ENCODE data around the gene CDH20.

The CDH20 gene

GRCh38 chr18:61574665-61575064 lies 241.4 kb downstream of the CDH20 start:
- ChIA-PET CTCF (interaction anchor here (0.6 kb wide), 1 partner anchor 22 kb away, joined by 4 read pairs; no protein-coding TSS in a partner anchor), POLR2A (no interaction called here)
- H3K27ac ChIP-seq (ENCODE audit: extremely low read depth, low read depth, low read length) = no peak overlapping the region
- no peaks in the 10 kb centered on the region for H3K36me3 ChIP-seq (ENCODE audit: control insufficient read depth in 2 of 2, insufficient read depth in 1 of 2, low read length in 2 of 2)
- H3K9me3 ChIP-seq (ENCODE audit: control insufficient read depth, insufficient read depth, low read depth, low read length) = no peaks in the 10 kb centered on the region
- H3K4me3 ChIP-seq (ENCODE audit: low read depth, low read length) = no peak overlapping the region
- H3K4me1 ChIP-seq (ENCODE audit: control insufficient read depth, insufficient read depth, low read length) = no peaks in the 10 kb centered on the region
- no peak for TF ChIP-seq HOXA7 (CRISPR knock-in tag; IDR thresholded peaks at IDR 0.05; ENCODE audit: borderline replicate concordance)
- TF ChIP-seq ZNF830 (tag by site-specific recombination; IDR thresholded peaks at IDR 0.05; ENCODE audit: low read depth) = no peak
- no peak for TF ChIP-seq ZNF184 (tag by site-specific recombination; IDR thresholded peaks at IDR 0.05)
- TF ChIP-seq FEZF1 (tag by site-specific recombination; IDR thresholded peaks at IDR 0.05) = no peak
- no peak for TF ChIP-seq OVOL3 (tag by site-specific recombination; IDR thresholded peaks at IDR 0.05)
- TF ChIP-seq ELK4 (IDR thresholded peaks at IDR 0.05; ENCODE audit: borderline replicate concordance, low read depth, low read length) = no peak
- TF ChIP-seq TRIM28 (IDR thresholded peaks at IDR 0.05; ENCODE audit: borderline replicate concordance, low read length) = no peak
- TF ChIP-seq ZIC2 (tag by site-specific recombination; IDR thresholded peaks at IDR 0.05) = no peak
- TF ChIP-seq ZNF155 (tag by site-specific recombination; IDR thresholded peaks at IDR 0.05) = no peak
- TF ChIP-seq ZNF707 (tag by site-specific recombination; IDR thresholded peaks at IDR 0.05) = no peak
- no peak for TF ChIP-seq BCL6B (tag by site-specific recombination; IDR thresholded peaks at IDR 0.05)
- no peak for TF ChIP-seq ZNF426 (tag by site-specific recombination; IDR thresholded peaks at IDR 0.05)
- no peak for TF ChIP-seq ZNF529 (tag by site-specific recombination; IDR thresholded peaks at IDR 0.05; ENCODE audit: insufficient replicate concordance)
- no peak for TF ChIP-seq ZNF391 (tag by site-specific recombination; IDR thresholded peaks at IDR 0.05; ENCODE audit: borderline replicate concordance, low read depth)
- no peak for TF ChIP-seq ZNF521 (tag by site-specific recombination; IDR thresholded peaks at IDR 0.05)
- TF ChIP-seq ZNF366 (tag by site-specific recombination; conservative IDR thresholded peaks at IDR 0.05) = no peak
- TF ChIP-seq ZNF148 (tag by site-specific recombination; IDR thresholded peaks at IDR 0.05; ENCODE audit: borderline replicate concordance) = no peak
- TF ChIP-seq IKZF3 (tag by site-specific recombination; IDR thresholded peaks at IDR 0.05) = no peak
- TF ChIP-seq ZNF292 (tag by site-specific recombination; IDR thresholded peaks at IDR 0.05; ENCODE audit: borderline replicate concordance, low read depth) = no peak
- TF ChIP-seq ZNF585B (tag by site-specific recombination; IDR thresholded peaks at IDR 0.05) = no peak

GRCh38 chr18:61575419-61575818 lies 242.2 kb downstream of the CDH20 start:
- H3K4me1 ChIP-seq (ENCODE audit: control insufficient read depth, insufficient read depth, low read length) = no peaks in the 10 kb centered on the region
- no peak overlapping the region for H3K4me3 ChIP-seq (ENCODE audit: low read depth, low read length)
- CTCF ChIA-PET = interaction anchor here (0.6 kb wide), 1 partner anchor 21 kb away, joined by 4 read pairs; no protein-coding TSS in a partner anchor
- H3K9me3 ChIP-seq (ENCODE audit: control insufficient read depth, insufficient read depth, low read depth, low read length) = no peaks in the 10 kb centered on the region
- H3K27ac ChIP-seq (ENCODE audit: extremely low read depth, low read depth, low read length) = no peak overlapping the region
- POLR2A ChIA-PET = no interaction called here
- H3K36me3 ChIP-seq (ENCODE audit: control insufficient read depth in 2 of 2, insufficient read depth in 1 of 2, low read length in 2 of 2) = no peaks in the 10 kb centered on the region
- TF ChIP-seq GLI4 (tag by site-specific recombination; IDR thresholded peaks at IDR 0.05) (no peak), ZNF596 (tag by site-specific recombination; IDR thresholded peaks at IDR 0.05) (no peak), ZIC2 (tag by site-specific recombination; IDR thresholded peaks at IDR 0.05) (no peak), ZNF16 (tag by site-specific recombination; IDR thresholded peaks at IDR 0.05; ENCODE audit: low read depth) (no peak), ZNF521 (tag by site-specific recombination; IDR thresholded peaks at IDR 0.05) (no peak), HOXA7 (CRISPR knock-in tag; IDR thresholded peaks at IDR 0.05; ENCODE audit: borderline replicate concordance) (no peak), ZNF48 (tag by site-specific recombination; IDR thresholded peaks at IDR 0.05) (no peak), ZNF214 (tag by site-specific recombination; IDR thresholded peaks at IDR 0.05; ENCODE audit: borderline replicate concordance) (no peak), KLF7 (tag by site-specific recombination; IDR thresholded peaks at IDR 0.05; ENCODE audit: borderline replicate concordance) (no peak), ZNF2 (tag by site-specific recombination; IDR thresholded peaks at IDR 0.05) (no peak), ZNF174 (tag by site-specific recombination; IDR thresholded peaks at IDR 0.05) (no peak), FEZF1 (tag by site-specific recombination; IDR thresholded peaks at IDR 0.05) (no peak), ZNF423 (tag by site-specific recombination; IDR thresholded peaks at IDR 0.05) (no peak), SALL2 (tag by site-specific recombination; IDR thresholded peaks at IDR 0.05; ENCODE audit: borderline replicate concordance) (no peak), ZSCAN18 (tag by site-specific recombination; IDR thresholded peaks at IDR 0.05) (no peak)
